Stimulated activated CD4-positive, alpha-beta T cell treated with anti-CD3 and anti-CD28 coated beads, Interleukin-2, amount 100 ng/mL, for 4 hours (primary cell): ENCODE data around the gene UBASH3A.

Experiments used
- DNase-seq: peaks from one replicate; pipeline ENCODE4 v3.0.0-alpha.2; 2020; ENCODE audit warnings: low read depth

The UBASH3A gene

GRCh38 chr21:42374864-42375499 is 28.7 kb upstream of the UBASH3A start:
- no peak for DNase-seq

GRCh38 chr21:42375506-42375905 is 28.2 kb upstream of the UBASH3A start:
- DNase-seq, result no peak

- no peak for DNase-seq
These were observed 27.8 kb upstream of the UBASH3A start for GRCh38 chr21:42375966-42376337.

GRCh38 chr21:42376338-42376982 is 27.2 kb upstream of the UBASH3A start:
- DNase-seq, result no peak

DNA sequence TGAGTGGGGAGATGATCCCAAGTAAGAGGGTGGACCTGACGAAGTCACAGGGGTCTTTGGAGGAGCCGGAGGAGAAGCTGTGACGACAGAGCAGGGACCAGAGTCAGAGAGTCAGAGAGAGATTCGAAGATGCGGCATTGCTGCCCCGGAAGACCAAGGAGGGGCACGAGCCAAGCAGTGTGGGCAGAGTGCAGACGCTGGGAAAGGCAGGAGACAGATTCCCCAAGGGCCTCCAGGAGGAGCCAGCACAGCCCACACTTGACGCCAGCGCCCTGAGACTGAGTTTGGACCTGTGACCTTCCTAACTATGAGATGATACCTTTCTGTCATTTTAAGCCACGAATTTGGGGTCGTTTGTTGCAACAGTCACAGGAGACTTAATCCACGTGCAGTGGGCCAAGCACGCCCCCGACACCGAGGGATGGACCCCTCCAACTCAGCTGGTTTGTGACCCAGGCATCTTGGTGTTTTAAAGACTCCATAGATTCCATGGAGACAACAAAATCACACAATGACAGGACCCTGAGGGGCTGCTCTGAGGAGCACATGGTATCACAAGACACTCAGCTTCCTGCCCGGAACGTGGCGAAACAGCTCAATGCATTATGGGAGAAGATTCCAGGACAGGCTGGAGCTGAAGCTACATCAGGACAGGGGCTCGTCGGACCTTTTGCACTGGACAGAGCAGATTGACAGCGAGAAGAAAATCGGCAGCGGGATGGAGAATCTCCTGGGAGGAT is 26.3 kb upstream of the UBASH3A start:
- DNase-seq, result no peak

- DNase-seq, result no peak
These were observed 25.8 kb upstream of the UBASH3A start for GRCh38 chr21:42377951-42378340.

- no peak for DNase-seq
These were observed 25.3 kb upstream of the UBASH3A start for GRCh38 chr21:42378418-42378817.

DNA sequence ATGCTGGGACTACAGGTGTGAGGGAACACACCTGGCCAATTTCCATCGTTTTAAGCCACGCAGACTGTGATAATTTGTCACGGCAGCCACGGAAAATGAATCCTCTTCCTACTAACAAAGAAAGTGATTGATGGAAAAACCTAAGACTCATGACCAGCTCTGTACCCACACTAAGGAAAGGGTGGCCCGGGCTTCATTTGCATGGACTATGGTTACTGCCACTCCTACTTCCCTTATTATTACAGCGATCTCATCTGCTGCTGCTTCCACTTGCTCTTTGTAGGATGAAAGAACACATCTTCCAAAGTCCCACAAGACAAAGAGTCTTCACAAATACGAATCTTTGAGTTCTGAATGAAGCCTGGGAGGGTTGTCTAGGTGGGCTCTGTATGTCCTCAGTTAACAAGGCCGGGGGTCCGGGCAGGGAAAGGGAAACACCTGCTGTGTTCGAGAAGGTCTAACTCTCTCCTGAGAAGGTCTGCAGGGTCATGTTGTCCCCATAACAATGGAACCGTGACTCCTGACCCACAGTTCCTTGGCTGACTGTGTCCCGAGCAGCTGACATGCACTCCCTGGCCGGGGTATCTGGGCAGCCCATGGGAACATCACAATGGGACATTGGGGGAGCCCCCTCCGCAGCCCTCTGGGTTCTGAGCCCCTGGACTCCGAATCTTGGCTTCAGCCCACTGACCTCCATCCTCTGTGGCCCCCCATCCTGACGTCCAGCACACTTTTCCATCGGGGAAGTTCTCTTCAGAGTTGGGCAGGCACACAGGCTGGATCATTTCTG is 24.1 kb upstream of the UBASH3A start:
- no peak for DNase-seq

- no peak for DNase-seq
These were observed 22.2 kb upstream of the UBASH3A start for GRCh38 chr21:42381347-42381984.

GRCh38 chr21:42382915-42383314 is 20.8 kb upstream of the UBASH3A start:
- DNase-seq, result no peak

- DNase-seq, result no peak
These were observed 20.4 kb upstream of the UBASH3A start for GRCh38 chr21:42383331-42383730.

GRCh38 chr21:42384156-42384945 is 19.4 kb upstream of the UBASH3A start:
- no peak for DNase-seq

- no peak for DNase-seq
These were observed 18.7 kb upstream of the UBASH3A start for GRCh38 chr21:42384989-42385388.

GRCh38 chr21:42385619-42386018 is 18.1 kb upstream of the UBASH3A start:
- no peak for DNase-seq

GRCh38 chr21:42386034-42386591 is 17.6 kb upstream of the UBASH3A start:
- DNase-seq, result no peak

GRCh38 chr21:42387164-42387563 is 16.5 kb upstream of the UBASH3A start:
- DNase-seq, result no peak

DNA sequence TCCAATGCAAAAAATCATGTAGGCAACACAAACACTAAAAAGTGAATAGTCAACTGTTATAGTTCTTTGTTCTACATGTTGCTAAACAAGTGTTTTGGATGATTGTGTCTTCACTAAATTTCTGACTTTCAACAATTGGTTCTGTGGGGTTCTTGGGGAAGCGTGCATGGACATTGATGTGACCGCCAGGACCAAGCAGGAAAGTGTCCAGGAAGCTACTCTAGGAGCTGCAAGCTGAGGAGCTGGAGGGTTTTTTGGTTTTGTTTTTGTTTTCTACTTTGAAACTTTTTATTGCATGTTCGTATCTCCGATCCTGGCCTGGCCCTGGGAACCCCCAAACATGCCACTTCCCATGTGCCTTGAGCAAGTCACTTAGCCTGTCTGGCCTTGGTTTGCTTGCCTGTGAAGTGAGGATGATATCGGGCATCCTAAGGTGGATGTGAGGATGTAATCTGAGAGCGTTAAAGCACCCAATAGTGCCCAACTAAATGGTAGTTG is 15.8 kb upstream of the UBASH3A start:
- no peak for DNase-seq

DNA sequence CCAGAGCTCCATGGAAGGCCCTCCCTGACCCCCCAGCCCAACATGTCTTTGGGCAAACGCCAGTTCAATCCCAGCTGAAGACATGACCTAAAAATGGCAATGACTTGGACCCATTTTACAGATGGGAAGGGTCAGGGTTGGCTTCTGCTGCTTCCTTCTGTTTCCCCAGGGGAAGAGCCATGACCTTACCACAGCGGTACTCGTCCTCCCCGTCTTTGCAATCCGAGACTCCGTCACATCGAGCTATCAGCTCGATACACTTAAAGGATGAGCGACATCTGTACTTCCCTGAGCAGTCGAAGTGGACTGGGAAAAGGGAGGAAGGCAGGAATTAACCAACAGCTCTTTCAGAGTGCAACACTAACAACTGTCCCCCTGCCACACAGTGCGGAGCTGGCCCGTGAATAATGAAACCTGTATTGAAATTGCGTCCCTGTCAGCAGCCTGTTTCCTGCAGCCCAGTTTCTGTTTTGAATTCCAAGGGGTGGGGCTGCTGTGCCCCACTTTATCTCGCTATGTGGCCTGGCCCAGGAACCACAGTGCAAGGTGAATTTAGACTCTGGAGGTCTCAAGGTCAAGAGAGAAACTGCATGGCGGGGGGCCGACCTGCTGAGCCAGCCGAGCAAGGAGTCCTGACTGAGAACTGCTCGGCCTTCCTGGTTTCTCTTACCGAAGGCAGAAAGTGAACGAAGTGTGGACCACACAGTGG is 14.8 kb upstream of the UBASH3A start:
- no peak for DNase-seq

DNA sequence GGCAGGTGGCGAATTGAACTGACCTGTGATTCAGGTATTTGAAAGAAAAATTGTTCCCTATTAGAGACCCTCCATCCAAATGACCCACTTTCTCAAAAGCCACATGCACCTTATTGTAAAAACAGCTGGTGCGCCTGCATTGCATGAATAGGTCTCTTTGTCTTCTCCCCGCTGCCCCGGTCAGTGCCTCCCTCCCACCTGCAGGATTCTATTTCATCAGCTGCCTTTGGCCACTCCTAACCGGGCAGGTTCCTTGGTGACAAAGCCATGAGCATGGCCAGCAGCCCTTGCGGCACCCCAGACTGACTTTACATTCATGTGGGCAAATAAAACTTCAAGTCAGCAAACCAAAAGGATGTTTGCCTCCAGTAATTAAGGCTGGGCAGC is 14.3 kb upstream of the UBASH3A start:
- no peak for DNase-seq

GRCh38 chr21:42390193-42390592 is 13.5 kb upstream of the UBASH3A start:
- no peak for DNase-seq
